Transverse colon (tissue), 4 donors: ENCODE data around the gene NSMCE3.

Experiments used
- CTCF ChIP-seq, 5 experiments: fragments of 200-600 bp in 3 of 5; fragments of 450-650 bp in 2 of 5; sonication (generic) in 3 of 5; IDR thresholded peaks; 1 replicate in 2 of 5; 2 replicates in 3 of 5; pipeline ENCODE4 v1.5.1; 2016 to 2017; ENCODE audit warnings: antibody characterized with exemption in 5 of 5, inconsistent platforms in 3 of 5, mild to moderate bottlenecking in 2 of 5, moderate library complexity in 1 of 5
- POLR2A ChIP-seq: fragments of 450-650 bp; IDR thresholded peaks from one replicate; pipeline ENCODE4 v1.6.1; 2016; ENCODE audit warnings: antibody characterized with exemption, mild to moderate bottlenecking, moderate library complexity
- POLR2AphosphoS5 ChIP-seq, 3 donors: sonication (generic); formaldehyde crosslinking; IDR thresholded peaks; one replicate each; pipeline ENCODE4 v1.6.1; 2016; ENCODE audit warnings: antibody characterized with exemption in 3 of 3

DNA sequence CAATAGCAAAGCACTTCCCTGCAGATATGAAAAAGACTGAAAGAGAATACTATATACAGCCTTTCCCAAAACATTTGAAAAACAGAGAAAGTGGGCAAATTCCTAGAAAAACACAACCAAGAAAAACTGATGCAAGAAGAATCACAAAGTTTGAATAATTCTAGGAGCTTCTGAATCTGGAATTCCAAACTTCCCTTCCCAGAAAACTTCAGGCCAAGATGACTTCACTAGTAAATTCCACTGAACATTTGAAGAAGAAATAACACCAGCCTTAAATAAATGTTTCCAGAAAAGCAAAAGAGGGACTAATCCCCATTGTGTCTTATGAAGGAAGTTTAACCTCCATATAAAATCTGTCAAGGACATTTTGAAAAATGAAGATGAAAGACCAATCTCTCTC lies 15.8 kb upstream of the NSMCE3 start:
- TF ChIP-seq CTCF (IDR thresholded peaks at IDR 0.05): no peak
- TF ChIP-seq POLR2A: no peak
- no peak for TF ChIP-seq POLR2AphosphoS5 (IDR thresholded peaks at IDR 0.05)
